ENCODE data around the gene CYP26C1.

DNA sequence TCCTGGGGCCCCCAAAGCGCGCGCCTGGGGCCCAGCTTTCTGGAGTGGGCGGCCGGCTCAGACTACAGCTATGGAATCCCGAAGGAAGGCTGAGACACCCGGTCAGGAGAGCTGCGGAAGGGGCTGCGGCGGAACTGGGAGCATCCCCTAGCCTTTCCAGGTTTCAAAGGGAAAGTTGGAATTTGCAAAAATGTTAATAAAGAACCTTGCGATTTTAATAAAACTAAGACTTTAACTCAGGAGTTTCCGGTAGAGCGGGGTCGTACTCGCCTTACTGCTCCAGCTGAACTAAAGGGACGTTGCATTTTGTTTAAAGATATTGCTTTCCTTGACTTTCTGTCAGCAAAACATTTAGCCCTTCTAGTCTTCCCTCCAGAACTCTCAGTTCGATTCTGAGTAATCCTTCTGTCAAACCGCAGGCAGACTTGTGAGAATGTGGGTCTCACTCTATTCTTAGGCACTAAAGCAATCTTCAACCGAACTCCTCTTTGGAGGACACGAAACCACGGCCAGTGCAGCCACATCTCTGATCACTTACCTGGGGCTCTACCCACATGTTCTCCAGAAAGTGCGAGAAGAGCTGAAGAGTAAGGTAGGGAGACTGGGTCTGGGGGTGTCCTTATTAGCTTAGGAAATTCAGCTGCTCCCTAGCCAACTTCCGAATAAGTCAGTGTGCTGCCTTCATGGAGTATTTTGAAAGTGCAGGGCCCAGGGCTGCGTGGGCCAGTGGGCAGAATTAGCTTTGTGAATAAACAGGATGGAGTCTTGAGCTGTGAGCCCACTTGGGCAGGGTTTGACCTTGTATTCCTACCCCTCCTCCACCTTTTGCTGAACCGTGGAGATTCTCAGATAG, 15.0 kb downstream of the CYP26C1 start:
- TF ChIP-seq, protein P1, sequence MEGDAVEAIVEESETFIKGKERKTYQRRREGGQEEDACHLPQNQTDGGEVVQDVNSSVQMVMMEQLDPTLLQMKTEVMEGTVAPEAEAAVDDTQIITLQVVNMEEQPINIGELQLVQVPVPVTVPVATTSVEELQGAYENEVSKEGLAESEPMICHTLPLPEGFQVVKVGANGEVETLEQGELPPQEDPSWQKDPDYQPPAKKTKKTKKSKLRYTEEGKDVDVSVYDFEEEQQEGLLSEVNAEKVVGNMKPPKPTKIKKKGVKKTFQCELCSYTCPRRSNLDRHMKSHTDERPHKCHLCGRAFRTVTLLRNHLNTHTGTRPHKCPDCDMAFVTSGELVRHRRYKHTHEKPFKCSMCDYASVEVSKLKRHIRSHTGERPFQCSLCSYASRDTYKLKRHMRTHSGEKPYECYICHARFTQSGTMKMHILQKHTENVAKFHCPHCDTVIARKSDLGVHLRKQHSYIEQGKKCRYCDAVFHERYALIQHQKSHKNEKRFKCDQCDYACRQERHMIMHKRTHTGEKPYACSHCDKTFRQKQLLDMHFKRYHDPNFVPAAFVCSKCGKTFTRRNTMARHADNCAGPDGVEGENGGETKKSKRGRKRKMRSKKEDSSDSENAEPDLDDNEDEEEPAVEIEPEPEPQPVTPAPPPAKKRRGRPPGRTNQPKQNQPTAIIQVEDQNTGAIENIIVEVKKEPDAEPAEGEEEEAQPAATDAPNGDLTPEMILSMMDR (tag by site-specific recombination; IDR thresholded peaks at IDR 0.05), result no peak
- TF ChIP-seq, protein P2, sequence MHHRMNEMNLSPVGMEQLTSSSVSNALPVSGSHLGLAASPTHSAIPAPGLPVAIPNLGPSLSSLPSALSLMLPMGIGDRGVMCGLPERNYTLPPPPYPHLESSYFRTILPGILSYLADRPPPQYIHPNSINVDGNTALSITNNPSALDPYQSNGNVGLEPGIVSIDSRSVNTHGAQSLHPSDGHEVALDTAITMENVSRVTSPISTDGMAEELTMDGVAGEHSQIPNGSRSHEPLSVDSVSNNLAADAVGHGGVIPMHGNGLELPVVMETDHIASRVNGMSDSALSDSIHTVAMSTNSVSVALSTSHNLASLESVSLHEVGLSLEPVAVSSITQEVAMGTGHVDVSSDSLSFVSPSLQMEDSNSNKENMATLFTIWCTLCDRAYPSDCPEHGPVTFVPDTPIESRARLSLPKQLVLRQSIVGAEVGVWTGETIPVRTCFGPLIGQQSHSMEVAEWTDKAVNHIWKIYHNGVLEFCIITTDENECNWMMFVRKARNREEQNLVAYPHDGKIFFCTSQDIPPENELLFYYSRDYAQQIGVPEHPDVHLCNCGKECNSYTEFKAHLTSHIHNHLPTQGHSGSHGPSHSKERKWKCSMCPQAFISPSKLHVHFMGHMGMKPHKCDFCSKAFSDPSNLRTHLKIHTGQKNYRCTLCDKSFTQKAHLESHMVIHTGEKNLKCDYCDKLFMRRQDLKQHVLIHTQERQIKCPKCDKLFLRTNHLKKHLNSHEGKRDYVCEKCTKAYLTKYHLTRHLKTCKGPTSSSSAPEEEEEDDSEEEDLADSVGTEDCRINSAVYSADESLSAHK (tag by site-specific recombination; IDR thresholded peaks at IDR 0.05), result no peak
